ENCODE results near the gene AGPS. TPM values are rescaled to one million over a fixed set of nuclear protein-coding genes. Genes with fewer than 3 reads are reported as not detected.

The AGPS gene
- total and polyA plus RNA-seq, 2 donors (not counting 1 experiment from before 2014, with no cell fraction given): 15.9 to 18.0 TPM

DNA sequence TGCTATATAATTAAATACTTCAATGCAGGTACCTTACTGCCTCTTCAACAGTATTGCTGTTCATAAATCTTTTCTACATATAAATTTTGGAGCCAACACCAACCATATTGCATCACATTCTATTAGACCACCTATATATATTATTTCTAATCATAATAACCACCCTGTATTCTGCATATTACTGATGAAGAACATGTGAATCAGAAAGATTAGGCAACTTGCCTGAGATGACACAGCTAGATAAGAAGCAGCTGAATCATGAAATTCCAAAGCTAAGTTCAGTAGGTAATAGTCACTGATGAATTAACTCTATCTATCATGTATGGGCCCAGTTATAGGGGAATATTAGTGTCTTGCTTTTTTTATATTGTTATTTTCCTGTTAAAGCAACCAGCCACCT lies 161.8 kb downstream of the AGPS start:
- no peaks in the 10 kb centered on the region for H3K79me2 ChIP-seq (ENCODE audit: control insufficient read depth, insufficient read depth, low read length)
- no peaks in the 10 kb centered on the region for H4K20me1 ChIP-seq (ENCODE audit: control insufficient read depth, extremely low read depth, insufficient read depth, low read length)
- no peak overlapping the region for H3K9ac ChIP-seq (ENCODE audit: insufficient read depth, low read length)
- no peaks in the 10 kb centered on the region for H3K27me3 ChIP-seq (ENCODE audit: control insufficient read depth, insufficient read depth, low read length)
- TF ChIP-seq EZH2 (IDR thresholded peaks at IDR 0.05; ENCODE audit: low read length, missing control alignments): no peak
- TF ChIP-seq, protein P1, sequence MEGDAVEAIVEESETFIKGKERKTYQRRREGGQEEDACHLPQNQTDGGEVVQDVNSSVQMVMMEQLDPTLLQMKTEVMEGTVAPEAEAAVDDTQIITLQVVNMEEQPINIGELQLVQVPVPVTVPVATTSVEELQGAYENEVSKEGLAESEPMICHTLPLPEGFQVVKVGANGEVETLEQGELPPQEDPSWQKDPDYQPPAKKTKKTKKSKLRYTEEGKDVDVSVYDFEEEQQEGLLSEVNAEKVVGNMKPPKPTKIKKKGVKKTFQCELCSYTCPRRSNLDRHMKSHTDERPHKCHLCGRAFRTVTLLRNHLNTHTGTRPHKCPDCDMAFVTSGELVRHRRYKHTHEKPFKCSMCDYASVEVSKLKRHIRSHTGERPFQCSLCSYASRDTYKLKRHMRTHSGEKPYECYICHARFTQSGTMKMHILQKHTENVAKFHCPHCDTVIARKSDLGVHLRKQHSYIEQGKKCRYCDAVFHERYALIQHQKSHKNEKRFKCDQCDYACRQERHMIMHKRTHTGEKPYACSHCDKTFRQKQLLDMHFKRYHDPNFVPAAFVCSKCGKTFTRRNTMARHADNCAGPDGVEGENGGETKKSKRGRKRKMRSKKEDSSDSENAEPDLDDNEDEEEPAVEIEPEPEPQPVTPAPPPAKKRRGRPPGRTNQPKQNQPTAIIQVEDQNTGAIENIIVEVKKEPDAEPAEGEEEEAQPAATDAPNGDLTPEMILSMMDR (conservative IDR thresholded peaks at IDR 0.05 in 1 of 2, IDR thresholded peaks at IDR 0.05 in 1 of 2; ENCODE audit: low read depth in 1 of 2, low read length in 2 of 2): no peak
- no peaks in the 10 kb centered on the region for H3K4me1 ChIP-seq (ENCODE audit: control insufficient read depth, extremely low read depth, insufficient read depth, low read length)
- H3K27ac ChIP-seq (ENCODE audit: insufficient read depth, low read length): no peak overlapping the region
- H3K4me3 ChIP-seq (replicated peaks in 1 of 4; ENCODE audit: control extremely low read depth in 1 of 4, insufficient read depth in 1 of 4, low read depth in 3 of 4, low read length in 4 of 4): no peak overlapping the region
- H3K36me3 ChIP-seq (ENCODE audit: control insufficient read depth, insufficient read depth, low read length): no peaks in the 10 kb centered on the region
- H3K4me2 ChIP-seq (ENCODE audit: extremely low read depth, insufficient read depth, low read length): no peak overlapping the region
- no peaks in the 10 kb centered on the region for H3K9me3 ChIP-seq (ENCODE audit: control insufficient read depth, insufficient read depth, low read depth, low read length)
- DNase-seq (ENCODE audit: low read depth in 2 of 2): peak in 1 of 2 donors; percentile 8
- H2AFZ ChIP-seq (ENCODE audit: low read length): no peak overlapping the region

GRCh38 chr2:177556153-177556552 lies 163.6 kb downstream of the AGPS start:
- Histone ChIP-seq H3K4me2 (ENCODE audit: extremely low read depth, insufficient read depth, low read length) (no peak overlapping the region), H2AFZ (ENCODE audit: low read length) (no peak overlapping the region), H3K79me2 (ENCODE audit: control insufficient read depth, insufficient read depth, low read length) (no peaks in the 10 kb centered on the region), H3K4me3 (replicated peaks in 1 of 4; ENCODE audit: control extremely low read depth in 1 of 4, insufficient read depth in 1 of 4, low read depth in 3 of 4, low read length in 4 of 4) (no peak overlapping the region), H3K4me1 (ENCODE audit: control insufficient read depth, extremely low read depth, insufficient read depth, low read length) (no peaks in the 10 kb centered on the region), H3K27me3 (ENCODE audit: control insufficient read depth, insufficient read depth, low read length) (no peaks in the 10 kb centered on the region), H3K36me3 (ENCODE audit: control insufficient read depth, insufficient read depth, low read length) (no peaks in the 10 kb centered on the region), H3K9me3 (ENCODE audit: control insufficient read depth, insufficient read depth, low read depth, low read length) (no peaks in the 10 kb centered on the region), H3K9ac (ENCODE audit: insufficient read depth, low read length) (no peak overlapping the region), H3K27ac (ENCODE audit: insufficient read depth, low read length) (no peak overlapping the region), H4K20me1 (ENCODE audit: control insufficient read depth, extremely low read depth, insufficient read depth, low read length) (no peaks in the 10 kb centered on the region)
- DNase-seq (ENCODE audit: low read depth in 2 of 2): peak in 1 of 2 donors; percentile 55
- TF ChIP-seq, protein P1 (conservative IDR thresholded peaks at IDR 0.05 in 1 of 2, IDR thresholded peaks at IDR 0.05 in 1 of 2; ENCODE audit: low read depth in 1 of 2, low read length in 2 of 2): no peak
- TF ChIP-seq EZH2 (IDR thresholded peaks at IDR 0.05; ENCODE audit: low read length, missing control alignments): no peak

- H3K27me3 ChIP-seq (ENCODE audit: control insufficient read depth, insufficient read depth, low read length): no peaks in the 10 kb centered on the region
- H3K36me3 ChIP-seq (ENCODE audit: control insufficient read depth, insufficient read depth, low read length): no peaks in the 10 kb centered on the region
- H3K9ac ChIP-seq (ENCODE audit: insufficient read depth, low read length): no peak overlapping the region
- H3K4me1 ChIP-seq (ENCODE audit: control insufficient read depth, extremely low read depth, insufficient read depth, low read length): no peaks in the 10 kb centered on the region
- H3K4me2 ChIP-seq (ENCODE audit: extremely low read depth, insufficient read depth, low read length): no peak overlapping the region
- no peaks in the 10 kb centered on the region for H4K20me1 ChIP-seq (ENCODE audit: control insufficient read depth, extremely low read depth, insufficient read depth, low read length)
- no peak overlapping the region for H2AFZ ChIP-seq (ENCODE audit: low read length)
- H3K4me3 ChIP-seq (replicated peaks in 1 of 4; ENCODE audit: control extremely low read depth in 1 of 4, insufficient read depth in 1 of 4, low read depth in 3 of 4, low read length in 4 of 4): no peak overlapping the region
- no peaks in the 10 kb centered on the region for H3K79me2 ChIP-seq (ENCODE audit: control insufficient read depth, insufficient read depth, low read length)
- H3K27ac ChIP-seq (ENCODE audit: insufficient read depth, low read length): no peak overlapping the region
- DNase-seq (ENCODE audit: low read depth in 2 of 2): no peak
- TF ChIP-seq, protein P1 (conservative IDR thresholded peaks at IDR 0.05 in 1 of 2, IDR thresholded peaks at IDR 0.05 in 1 of 2; ENCODE audit: low read depth in 1 of 2, low read length in 2 of 2): no peak
- no peak for TF ChIP-seq EZH2 (IDR thresholded peaks at IDR 0.05; ENCODE audit: low read length, missing control alignments)
- no peaks in the 10 kb centered on the region for H3K9me3 ChIP-seq (ENCODE audit: control insufficient read depth, insufficient read depth, low read depth, low read length)
Observed at GRCh38 chr2:177557794-177558193, 165.2 kb downstream of the AGPS start.
